ENCODE measurements around the gene BLOC1S1. TPM values are rescaled to one million over a fixed set of nuclear protein-coding genes. Genes with fewer than 3 reads are reported as not detected.

The BLOC1S1 gene
- total RNA-seq, 2 donors from 2014 or later: 41.1 to 42.0 TPM

DNA sequence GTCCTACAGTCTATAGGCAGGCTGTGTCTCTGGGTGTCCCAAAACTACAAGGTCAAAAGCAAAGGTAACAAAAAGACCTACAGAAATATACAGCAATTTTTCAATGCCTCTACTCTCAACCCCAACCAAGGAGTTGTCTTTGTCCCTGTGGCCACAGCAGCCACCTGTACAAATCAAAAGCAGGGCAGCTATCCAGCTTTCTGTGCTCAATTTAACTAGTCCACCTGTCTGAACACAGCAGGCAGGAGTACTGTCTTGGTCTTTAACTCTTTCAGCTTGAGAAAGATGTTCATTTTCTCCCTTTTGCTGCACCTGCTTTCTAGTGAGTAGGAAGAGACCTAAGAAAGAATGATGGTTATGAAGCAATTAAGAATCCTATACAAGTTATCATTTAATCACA, 46.8 kb downstream of the BLOC1S1 start:
- ATAC-seq (no peak), DNase-seq (no peak)
- H3K27ac Mint-ChIP-seq: no peak overlapping the region
- no peaks in the 10 kb centered on the region for H3K27me3 Mint-ChIP-seq
- H3K9me3 ChIP-seq (ENCODE audit: control insufficient read depth, low read length, poor library complexity, severe bottlenecking): no peaks in the 10 kb centered on the region
- peaks cover 3% of the 10 kb centered on the region for H3K36me3 Mint-ChIP-seq (ENCODE audit: low read depth)
- H3K4me1 Mint-ChIP-seq: peaks cover 13% of the 10 kb centered on the region
- no peak overlapping the region for H3K4me3 Mint-ChIP-seq

- H3K4me3 Mint-ChIP-seq: no peak overlapping the region
- peaks cover 6% of the 10 kb centered on the region for H3K36me3 Mint-ChIP-seq (ENCODE audit: low read depth)
- peaks cover 14% of the 10 kb centered on the region for H3K4me1 Mint-ChIP-seq
- no peaks in the 10 kb centered on the region for H3K9me3 ChIP-seq (ENCODE audit: control insufficient read depth, low read length, poor library complexity, severe bottlenecking)
- peak overlapping the region; percentile 85 for H3K27ac Mint-ChIP-seq
- DNase-seq (no peak), ATAC-seq (no peak)
- H3K27me3 Mint-ChIP-seq: no peaks in the 10 kb centered on the region
Observed at GRCh38 chr12:55765736-55766290, 50.0 kb downstream of the BLOC1S1 start.

DNA sequence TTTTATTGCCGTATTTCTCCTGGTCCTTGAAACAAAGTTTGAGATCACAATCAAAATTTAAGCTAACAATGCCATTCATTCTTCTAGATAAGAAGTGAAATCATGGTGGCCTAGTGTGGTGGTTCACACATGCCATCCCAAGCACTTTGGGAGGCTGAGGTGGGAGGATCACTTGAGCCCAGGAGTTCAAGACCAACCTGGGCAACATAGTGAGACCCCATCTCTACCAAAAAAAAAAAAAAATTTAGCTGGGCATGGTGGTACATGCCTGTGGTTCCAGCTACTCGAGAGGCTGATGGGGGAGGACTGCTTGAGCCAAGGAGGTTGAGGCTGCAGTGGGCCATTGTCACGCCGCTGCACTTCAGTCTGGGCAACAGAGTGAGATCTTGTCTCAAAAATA, 51.3 kb downstream of the BLOC1S1 start:
- Mint-ChIP-seq H3K27ac (peak overlapping the region; percentile 27), H3K27me3 (no peaks in the 10 kb centered on the region), H3K4me1 (peaks cover 13% of the 10 kb centered on the region), H3K4me3 (no peak overlapping the region), H3K36me3 (ENCODE audit: low read depth) (peaks cover 3% of the 10 kb centered on the region)
- DNase-seq (no peak), ATAC-seq (no peak)
- no peaks in the 10 kb centered on the region for H3K9me3 ChIP-seq (ENCODE audit: control insufficient read depth, low read length, poor library complexity, severe bottlenecking)

Other genes with a start within 250 kb of the BLOC1S1 start
- under 1 TPM in 1 of 2 donors, not detected in 1; 0.52 TPM for gene OR6C70, start 245.9 kb upstream of the BLOC1S1 start, total RNA-seq
- gene OR6C68, start 223.7 kb upstream of the BLOC1S1 start, total RNA-seq: not detected
- gene OR6C4, start 166.4 kb upstream of the BLOC1S1 start, total RNA-seq: not detected
- gene OR2AP1, start 143.6 kb upstream of the BLOC1S1 start, total RNA-seq: under 1 TPM in 1 of 2 donors, not detected in 1; 0.30 TPM
- not detected for gene OR10P1, start 79.2 kb upstream of the BLOC1S1 start, total RNA-seq
- gene ITGA7, start 8.1 kb upstream of the BLOC1S1 start, total RNA-seq: 1 to 10 TPM in 1 of 2 donors, under 1 TPM in 1; 0.70 to 1.4 TPM
- gene RDH5, start 4.3 kb downstream of the BLOC1S1 start, total RNA-seq: 10 to 100 TPM; 12.9 to 13.8 TPM
- 10 to 100 TPM; 83.3 to 83.9 TPM for gene CD63, start 13.0 kb downstream of the BLOC1S1 start, total RNA-seq
- 1 to 10 TPM; 6.7 to 9.5 TPM for gene GDF11, start 27.1 kb downstream of the BLOC1S1 start, total RNA-seq
- 10 to 100 TPM; 37.3 to 38.5 TPM for gene SARNP, start 101.7 kb downstream of the BLOC1S1 start, total RNA-seq
- 10 to 100 TPM; 16.3 to 20.5 TPM for gene ORMDL2, start 102.0 kb downstream of the BLOC1S1 start, total RNA-seq
- gene DNAJC14, start 113.5 kb downstream of the BLOC1S1 start, total RNA-seq: 10 to 100 TPM; 15.2 to 20.5 TPM
- gene MMP19, start 126.9 kb downstream of the BLOC1S1 start, total RNA-seq: not detected
- 10 to 100 TPM; 21.9 to 23.3 TPM for gene PYM1, start 211.8 kb downstream of the BLOC1S1 start, total RNA-seq
- 1,000 to 10,000 TPM in 1 of 2 donors, 100 to 1,000 TPM in 1; 870 to 1,080 TPM for gene DGKA, start 215.1 kb downstream of the BLOC1S1 start, total RNA-seq
- under 1 TPM in 1 of 2 donors, not detected in 1; 0.63 TPM for gene PMEL, start 250.0 kb downstream of the BLOC1S1 start, total RNA-seq

All from T-helper 17 cell (primary cell).